HG03442 (cell line): ENCODE data around the gene CD52.
A peak's percentile ranks its signal among the peaks of the same experiment; 100 is the strongest.
"Not testable (repeated sequence)": the region's sequence is repeated elsewhere in the genome, so short reads cannot be mapped to it uniquely, and the experiment has no call there.

Source experiments
- ATAC-seq: cut with Tn5 transposase; IDR thresholded peaks from one replicate; pipeline ENCODE4 v1.9.1; 2021; ENCODE audit warnings: mild to moderate bottlenecking, moderate library complexity; ENCODE audit not compliant: unreplicated experiment

CD52 gene

GRCh38 chr1:26283871-26284596 lies 33.7 kb upstream of the CD52 start:
- no peak for ATAC-seq

DNA sequence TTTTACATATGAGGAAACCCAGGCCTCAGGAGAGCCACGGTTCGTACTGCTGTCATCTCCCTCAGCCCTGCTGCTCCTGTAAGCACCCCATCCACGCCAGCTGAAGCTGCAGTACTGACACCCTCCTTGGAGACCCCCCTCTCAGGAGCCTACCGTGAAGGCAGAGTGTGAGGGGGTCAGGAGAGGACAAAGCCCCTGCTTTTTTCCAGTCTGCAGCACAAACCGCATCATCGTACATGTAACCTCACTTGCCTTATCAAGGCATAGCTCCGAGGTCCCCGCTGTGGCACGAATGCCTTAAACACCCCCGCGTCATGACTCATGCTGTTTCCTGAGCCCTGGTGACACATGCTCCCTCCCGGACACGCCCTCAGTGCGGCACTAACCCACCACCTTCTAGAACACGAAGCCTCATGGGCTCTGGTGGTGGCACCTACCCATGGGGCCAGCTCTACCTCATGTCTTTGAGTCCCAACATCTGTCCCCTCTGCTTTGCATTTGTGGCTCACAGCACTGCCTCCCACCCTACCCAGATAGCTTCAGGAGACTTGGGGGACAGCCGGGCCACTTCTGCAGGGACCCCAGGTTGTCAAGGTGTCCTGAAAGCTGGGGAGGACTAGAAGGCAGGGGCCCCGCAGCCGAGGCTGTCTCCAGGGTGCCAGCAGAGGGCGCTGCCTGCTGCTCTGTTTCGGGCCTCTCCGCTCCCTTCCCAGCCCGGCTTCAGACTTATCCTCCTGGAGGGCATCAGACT lies 33.0 kb upstream of the CD52 start:
- ATAC-seq, result peak; percentile 35

- no peak for ATAC-seq
Measured at GRCh38 chr1:26285366-26286063, 32.2 kb upstream of the CD52 start.

DNA sequence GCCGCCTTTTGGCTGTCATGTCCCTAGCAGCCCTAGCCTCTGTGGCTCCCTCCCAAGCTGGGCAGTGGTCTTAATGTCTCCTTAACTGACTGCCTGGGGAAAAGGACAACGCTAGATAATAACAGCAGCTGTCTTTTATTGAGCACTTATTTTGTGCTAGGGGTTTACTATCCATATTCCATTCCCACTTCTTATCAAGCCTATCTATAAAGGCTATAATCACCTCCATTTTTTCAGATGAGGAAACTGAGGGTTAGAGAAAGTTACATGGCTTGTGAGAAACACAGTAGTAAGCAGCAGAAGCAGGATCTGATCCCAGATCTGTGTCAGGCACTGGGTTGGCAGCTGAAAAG lies 31.7 kb upstream of the CD52 start:
- no peak for ATAC-seq

DNA sequence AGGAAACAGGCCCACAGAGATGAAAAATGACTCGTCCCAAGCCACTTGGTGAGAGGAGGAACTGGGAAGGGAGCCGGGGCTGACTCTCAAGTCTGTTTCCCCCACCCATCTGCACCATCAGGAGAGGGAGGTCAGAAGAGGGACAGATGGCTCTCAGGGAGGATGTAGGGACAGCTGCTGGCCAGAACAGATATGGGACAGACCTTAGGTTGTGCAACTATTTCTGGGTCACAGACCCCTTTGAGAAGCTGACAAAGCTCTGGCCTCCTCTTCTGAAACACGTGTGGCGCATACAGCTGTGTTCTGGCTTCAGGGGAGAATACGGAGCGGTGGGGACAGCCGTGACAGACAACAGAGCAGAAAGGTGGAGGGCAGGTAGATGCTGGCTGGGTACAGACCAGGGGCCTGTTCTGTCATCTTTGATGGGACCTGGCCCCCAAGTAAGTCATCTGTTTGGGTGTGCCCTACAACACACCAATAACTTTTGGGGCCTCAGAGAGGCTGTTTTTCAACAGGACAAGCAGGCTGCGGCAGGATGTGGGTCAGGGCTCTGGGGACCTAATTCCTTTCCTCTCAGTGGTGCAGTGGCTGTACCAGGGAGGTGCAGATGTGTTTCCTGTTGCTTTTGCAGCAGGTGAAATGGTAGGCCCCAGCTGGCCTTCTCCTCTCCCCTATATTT lies 30.6 kb upstream of the CD52 start:
- ATAC-seq, result no peak

DNA sequence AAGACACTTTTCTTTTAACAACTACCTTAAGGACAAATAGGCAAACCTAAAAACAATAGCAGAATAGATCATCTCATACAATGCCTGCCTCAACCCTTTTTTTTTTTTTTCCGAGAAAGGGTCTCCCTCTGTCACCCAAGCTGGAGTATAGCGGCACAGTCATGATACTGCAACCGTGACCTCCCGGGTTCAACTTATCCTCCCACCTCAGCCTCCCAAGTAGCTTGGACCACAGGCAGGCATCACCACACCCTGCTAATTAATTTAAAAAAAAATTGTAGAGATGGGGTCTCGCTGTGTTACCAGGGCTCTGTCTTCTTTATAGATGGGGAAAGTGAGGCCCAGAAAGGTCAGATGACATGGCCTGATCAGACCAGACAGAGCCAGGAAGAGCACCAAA lies 29.9 kb upstream of the CD52 start:
- no peak for ATAC-seq

GRCh38 chr1:26288311-26288941 lies 29.3 kb upstream of the CD52 start:
- ATAC-seq, result no peak

GRCh38 chr1:26289158-26290059 lies 28.3 kb upstream of the CD52 start:
- ATAC-seq, result no peak

- no peak for ATAC-seq
Measured at GRCh38 chr1:26290122-26290881, 27.5 kb upstream of the CD52 start.

- ATAC-seq, result no peak
Measured at GRCh38 chr1:26290882-26291261, 26.9 kb upstream of the CD52 start.

GRCh38 chr1:26291433-26291832 lies 26.3 kb upstream of the CD52 start:
- no peak for ATAC-seq

DNA sequence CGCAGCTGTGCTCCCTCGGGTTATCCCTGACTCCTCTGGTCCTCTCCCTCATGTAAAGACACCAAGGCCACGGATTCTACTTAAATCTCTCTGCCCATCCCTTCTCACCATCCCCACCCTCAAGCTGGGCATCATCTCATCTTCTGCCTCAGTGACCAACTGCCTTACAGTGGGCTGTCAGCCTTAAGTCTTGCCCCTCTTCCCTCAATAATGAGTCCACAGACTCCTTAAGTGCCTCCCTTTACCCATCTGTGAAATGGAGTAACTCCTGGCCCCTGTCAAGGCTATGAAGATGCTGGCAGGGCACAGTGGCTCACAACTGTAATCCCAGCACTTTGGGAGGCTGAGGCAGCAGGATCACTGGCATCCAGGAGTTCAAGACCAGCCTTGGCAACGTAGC lies 25.8 kb upstream of the CD52 start:
- ATAC-seq, result no peak

GRCh38 chr1:26292735-26293134 lies 25.0 kb upstream of the CD52 start:
- ATAC-seq, result not testable (repeated sequence)

DNA sequence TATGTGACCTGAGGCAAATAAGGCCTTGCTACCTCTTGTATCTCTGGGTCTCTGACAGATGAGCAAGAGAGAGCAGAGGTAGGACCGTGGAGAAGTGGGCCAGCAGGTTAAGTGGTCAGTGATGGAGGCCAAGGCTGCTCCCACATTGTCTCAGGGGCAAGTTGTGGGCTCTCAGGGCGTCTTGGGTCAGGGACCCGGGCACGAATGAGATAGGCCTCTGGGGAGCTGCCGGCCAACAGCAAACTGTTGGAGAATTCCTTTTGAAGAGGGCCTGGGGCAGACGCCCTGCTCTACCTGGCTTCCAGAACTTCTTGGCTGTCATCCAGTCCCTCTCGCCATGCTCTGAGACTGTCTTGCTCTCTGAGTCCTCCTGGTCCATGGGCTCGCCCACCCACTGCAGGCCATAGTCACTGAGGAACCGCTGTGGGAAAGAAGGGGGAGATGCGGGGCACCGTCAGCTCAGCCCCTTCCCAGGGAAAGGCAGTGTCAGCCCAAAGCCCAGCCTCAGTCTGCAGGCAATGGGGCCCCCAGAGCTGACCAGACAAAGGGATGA lies 23.8 kb upstream of the CD52 start:
- no peak for ATAC-seq

DNA sequence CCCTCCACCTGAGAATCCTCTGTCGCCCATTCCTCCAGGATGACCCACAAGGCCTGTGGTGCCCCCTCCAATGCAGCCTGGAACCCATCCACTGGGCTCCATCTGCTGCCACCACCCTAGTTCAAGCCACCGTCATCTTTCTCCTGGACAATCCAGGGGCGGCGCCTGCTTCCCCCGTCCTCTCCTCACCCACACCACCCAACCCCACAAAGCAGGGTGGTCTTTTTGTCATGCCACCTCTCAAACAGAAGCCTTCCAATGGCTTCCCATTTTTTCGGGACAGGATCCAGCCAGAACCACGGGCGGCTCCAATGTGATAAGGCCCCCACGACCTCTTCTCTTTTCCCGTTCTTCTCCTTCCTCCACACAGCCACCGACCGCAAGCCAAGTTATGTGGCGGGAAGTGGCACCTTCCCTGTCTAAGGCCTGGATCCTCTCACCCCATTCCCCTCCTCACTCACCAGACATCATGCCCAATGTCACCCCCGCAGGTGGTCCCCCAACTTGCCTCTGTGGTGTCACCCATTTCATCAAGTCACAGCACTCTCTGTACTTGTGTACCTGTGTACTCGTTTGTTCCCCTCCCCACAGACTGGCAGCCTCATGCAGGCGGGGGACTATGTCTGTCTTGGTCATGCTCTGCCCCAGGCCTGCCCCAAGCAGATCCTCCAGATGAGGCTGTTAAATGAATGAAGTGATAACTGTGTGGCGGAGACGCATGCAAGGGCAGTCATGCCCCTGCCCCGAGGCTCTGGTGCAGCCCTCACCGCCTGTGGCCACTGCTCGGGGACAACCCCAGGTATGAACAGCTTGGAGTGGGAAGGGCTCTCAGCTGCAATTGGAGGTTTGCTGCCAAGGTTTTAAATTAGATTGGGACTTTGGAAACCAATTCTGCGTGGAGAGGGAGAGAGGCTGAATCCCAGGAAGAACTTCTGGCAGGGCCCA lies 22.3 kb upstream of the CD52 start:
- no peak for ATAC-seq

DNA sequence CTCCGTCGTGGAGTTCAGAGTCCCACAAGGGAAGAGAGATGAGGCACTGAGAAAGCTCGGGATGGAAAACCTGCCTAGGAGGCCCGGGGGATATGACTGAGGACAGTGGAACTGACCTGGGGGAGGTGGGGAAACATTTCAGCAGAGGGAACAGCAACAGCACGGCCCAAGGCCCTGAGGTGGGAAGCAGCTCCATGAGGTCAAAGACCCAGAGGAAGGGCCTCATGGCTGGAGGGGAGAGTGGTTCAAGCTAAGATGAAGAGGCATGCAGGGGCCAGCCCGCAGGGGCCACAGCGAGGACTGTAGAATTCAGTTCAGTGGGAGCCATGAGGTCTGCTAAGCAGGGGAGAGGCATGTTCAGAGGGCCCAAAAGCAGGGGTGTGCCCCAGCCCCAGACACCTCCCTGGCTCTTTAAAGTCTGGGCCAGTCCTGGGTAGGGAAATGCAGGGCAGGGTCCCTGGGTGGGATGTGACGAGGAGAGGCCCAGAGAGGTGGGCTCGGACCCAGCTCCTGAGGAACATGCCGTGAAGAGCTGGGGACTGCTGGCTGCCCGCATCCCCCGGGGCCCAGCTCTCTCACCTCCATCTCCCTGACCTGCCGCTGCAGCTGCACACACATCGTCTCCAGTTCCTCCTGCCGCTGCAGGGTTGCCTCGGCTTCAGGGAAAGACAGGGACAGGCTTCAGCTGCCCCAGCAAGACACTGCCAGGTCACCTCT lies 21.3 kb upstream of the CD52 start:
- no peak for ATAC-seq
